ENCODE results near the gene TRIM7. TPM values are rescaled to one million over a fixed set of nuclear protein-coding genes. Genes with fewer than 3 reads are reported as not detected.

Gene TRIM7
- total RNA-seq (2012; rRNA removed), result 0.54 and 0.83 TPM in 2 replicates
- 1.0 and 1.3 TPM in 2 replicates for polyA plus RNA-seq (2012; rRNA removed)
- 1.6 and 1.8 TPM in 2 replicates for polyA plus RNA-seq (2012; cell fraction: cytosol; rRNA removed)
- polyA plus RNA-seq (2012; cell fraction: nucleus; rRNA removed; ENCODE audit: low replicate concordance), result 0.76 and 1.6 TPM in 2 replicates
- Bru-seq, nascent RNA, result not detected
- BruChase-seq, experiment 1, labeled RNA remaining after a 6-hour chase, result not detected
- BruChase-seq, experiment 2, labeled RNA remaining after a 2-hour chase, result percentile 7 among the genes with signal in this experiment
- long read RNA-seq, result 0 reads

GRCh38 chr5:181204826-181205760, at the start of gene TRIM7:
TSS of gene TRIM7 (minus strand) at chr5:181205196. CDS start at chr5:181205110, 86 bp downstream.
- Histone ChIP-seq H2BK20ac (ENCODE audit: low read depth, low read length) (no peak within 1 kb of the TSS), H2AK9ac (replicated peaks; ENCODE audit: low read depth, low read length, poor library complexity) (peak within 1 kb of the TSS; percentile 79), H3K4me2 (ENCODE audit: low read depth, low read length) (peak within 1 kb of the TSS; percentile 77), H4K8ac (ENCODE audit: low read depth in 2 of 2, low read length in 2 of 2) (no peak within 1 kb of the TSS), H3K27me3 (ENCODE audit: control insufficient read depth, insufficient read depth, low read length) (no peaks in the 10 kb centered on the region; the same call in 1 of the 2 replicates), H3K14ac (replicated peaks; ENCODE audit: low read depth, low read length) (no peak within 1 kb of the TSS), H2BK15ac (ENCODE audit: low read depth, low read length) (no peak within 1 kb of the TSS), H3K9me3 (ENCODE audit: control insufficient read depth, insufficient read depth, low read length) (no peaks in the 10 kb centered on the region), H3K27ac (ENCODE audit: insufficient read depth, low read length) (no peak within 1 kb of the TSS; the same call in 1 of the 2 replicates), H3K56ac (ENCODE audit: extremely low read depth, insufficient read depth, low read length) (no peak within 1 kb of the TSS), H3K4me3 (ENCODE audit: insufficient read depth, low read depth, low read length) (peak within 1 kb of the TSS; percentile 57), H4K91ac (ENCODE audit: insufficient read depth, low read depth, low read length) (no peak within 1 kb of the TSS), H2BK5ac (ENCODE audit: low read depth, low read length, poor library complexity, severe bottlenecking) (no peak within 1 kb of the TSS), H3K4me1 (ENCODE audit: control insufficient read depth, insufficient read depth, low read length) (peaks cover 4% of the 10 kb centered on the region; the same call in 1 of the 2 replicates), H3K79me1 (ENCODE audit: low read depth in 1 of 2, low read length in 2 of 2) (no peaks in the 10 kb centered on the region), H4K5ac (ENCODE audit: low read depth, low read length) (no peak within 1 kb of the TSS), H3K9ac (ENCODE audit: low read depth, low read length) (no peak within 1 kb of the TSS; the same call in 1 of the 2 replicates), H2AFZ (replicated peaks; ENCODE audit: low read length, poor library complexity) (peak within 1 kb of the TSS; percentile 91), H3K36me3 (ENCODE audit: control insufficient read depth, insufficient read depth, low read length) (no peaks in the 10 kb centered on the region), H3K23ac (ENCODE audit: low read depth, low read length) (no peak within 1 kb of the TSS), H2AK5ac (ENCODE audit: low read depth, low read length) (0 out of 2 replicates have a peak within 1 kb of the TSS, but pooled peaks have one; percentile 45), H2BK120ac (ENCODE audit: low read depth, low read length) (no peak within 1 kb of the TSS), H3K18ac (ENCODE audit: low read depth, low read length) (no peak within 1 kb of the TSS), H3K9me1 (ENCODE audit: insufficient read depth, low read length) (0 out of 2 replicates have a peak, but pooled peaks cover 6% of the 10 kb centered on the region), H4K20me1 (ENCODE audit: insufficient read depth, low read length) (no peaks in the 10 kb centered on the region), H3K4ac (ENCODE audit: low read depth, low read length) (no peak within 1 kb of the TSS)
- dilution Hi-C loops (cut with HindIII; ENCODE audit: low sequenced_read_pairs, unreplicated experiment), result no loop called here
- ATAC-seq (ENCODE audit: low read depth) (peak; percentile 1), DNase-seq (no peak)
- POLR2A ChIA-PET (ENCODE audit: unreplicated experiment), result no interaction called here
- WGBS, 2 experiments (ENCODE audit: extremely low coverage in 2 of 2, insufficient read length in 1 of 2), result 3% methylated on average over 52 of the region's 94 CpGs; no CpG with 5 or more reads in 1 of the 2 experiments
- in situ Hi-C loops (cut with MboI; ENCODE audit: low sequenced_read_pairs), result no loop called here
- intact Hi-C loops (cut with micrococcal nuclease), result no loop called here
- CTCF ChIA-PET, result interaction anchor here (1.3 kb wide), 1 partner anchor 13 kb away, joined by 3 read pairs; no protein-coding TSS in a partner anchor
- TF ChIP-seq POLR2A (IDR thresholded peaks at IDR 0.05; ENCODE audit: low read depth, low read length) (no peak), MAZ (IDR thresholded peaks at IDR 0.05; ENCODE audit: borderline replicate concordance, low read depth, low read length) (no peak), RFX5 (IDR thresholded peaks at IDR 0.05; ENCODE audit: low read depth, low read length) (no peak), CHD1 (IDR thresholded peaks at IDR 0.05; ENCODE audit: low read depth, low read length) (no peak), FOS (IDR thresholded peaks at IDR 0.05; ENCODE audit: low read depth, low read length) (no peak), CTCF (conservative IDR thresholded peaks at IDR 0.05; ENCODE audit: low read depth, low read length) (no peak), NFE2L2 (IDR thresholded peaks at IDR 0.05; ENCODE audit: low read depth, low read length) (no peak), CEBPB (IDR thresholded peaks at IDR 0.05; ENCODE audit: low read depth, low read length) (no peak), BHLHE40 (IDR thresholded peaks at IDR 0.05; ENCODE audit: low read depth, low read length) (no peak), MXI1 (IDR thresholded peaks at IDR 0.05; ENCODE audit: borderline replicate concordance, low read depth, low read length) (no peak)
- no TSS peak for BruUV-seq (replicated peaks)

Data from IMR-90 (cell line).